SW480 (cell line): ENCODE data around the gene PIP.
"Not testable (repeated sequence)": the region's sequence is repeated elsewhere in the genome, so short reads cannot be mapped to it uniquely, and the experiment has no call there.

Experiments used
- DNase-seq: peaks from one replicate; pipeline ENCODE4 v3.0.0-alpha.2; 2016; ENCODE audit warnings: low spot score

Gene PIP

DNA sequence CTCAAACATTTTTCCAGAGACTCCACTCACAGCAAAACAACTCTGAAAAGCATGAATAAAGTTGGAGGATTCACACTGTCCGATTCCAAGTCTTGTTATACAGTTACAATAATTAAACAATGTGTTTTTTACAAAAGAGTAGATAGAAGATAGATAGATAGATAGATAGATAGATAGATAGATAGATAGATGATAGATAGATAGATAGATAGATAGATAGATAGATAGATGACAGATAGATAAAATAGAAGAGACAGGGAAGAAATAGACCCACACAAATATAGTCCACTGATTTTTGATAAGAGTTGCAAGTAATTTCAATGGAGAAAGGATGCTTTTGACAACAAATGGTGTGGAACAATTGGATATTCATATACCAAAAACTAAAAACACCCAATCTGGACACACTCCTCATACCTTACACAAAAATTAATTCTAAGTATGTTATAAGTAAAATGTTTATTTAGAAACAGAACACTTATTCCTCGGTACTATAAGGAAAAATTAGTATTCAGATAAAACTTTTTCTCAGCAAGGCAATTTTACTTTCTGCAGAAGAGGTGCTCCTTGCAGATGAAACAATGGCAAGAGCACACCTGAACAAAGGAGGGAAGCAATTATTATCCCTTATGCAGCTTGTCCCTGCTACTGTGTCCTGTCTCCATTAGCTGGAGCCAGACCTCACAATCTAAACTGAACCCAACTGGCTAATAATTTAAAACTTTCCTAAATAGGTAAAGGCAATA lies 45.7 kb downstream of the PIP start:
- no peak for DNase-seq

DNA sequence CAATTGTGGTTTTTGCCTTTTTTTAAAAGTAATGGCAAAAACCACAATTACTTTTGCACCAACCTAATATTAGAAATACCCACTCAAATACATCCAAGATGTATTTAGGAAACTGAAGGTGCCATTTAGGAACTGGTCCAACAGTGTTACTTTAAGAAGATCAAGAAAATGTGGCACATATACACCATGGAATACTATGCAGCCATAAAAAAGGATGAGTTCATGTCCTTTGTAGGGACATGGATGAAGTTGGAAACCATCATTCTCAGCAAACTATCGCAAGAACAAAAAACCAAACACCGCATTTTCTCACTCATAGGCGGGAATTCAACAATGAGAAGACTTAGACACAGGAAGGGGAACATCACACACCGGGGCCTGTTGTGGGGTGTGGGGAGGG lies 48.9 kb downstream of the PIP start:
- DNase-seq: not testable (repeated sequence)

GRCh38 chr7:143181349-143181748 lies 49.5 kb downstream of the PIP start:
- DNase-seq: no peak

GRCh38 chr7:143183024-143183423 lies 51.1 kb downstream of the PIP start, which contains the start of gene TAS2R39:
TAS2R39 (plus strand) TSS chr7:143183419; CDS start chr7:143183419, 0 bp downstream.
- no peak for DNase-seq

DNA sequence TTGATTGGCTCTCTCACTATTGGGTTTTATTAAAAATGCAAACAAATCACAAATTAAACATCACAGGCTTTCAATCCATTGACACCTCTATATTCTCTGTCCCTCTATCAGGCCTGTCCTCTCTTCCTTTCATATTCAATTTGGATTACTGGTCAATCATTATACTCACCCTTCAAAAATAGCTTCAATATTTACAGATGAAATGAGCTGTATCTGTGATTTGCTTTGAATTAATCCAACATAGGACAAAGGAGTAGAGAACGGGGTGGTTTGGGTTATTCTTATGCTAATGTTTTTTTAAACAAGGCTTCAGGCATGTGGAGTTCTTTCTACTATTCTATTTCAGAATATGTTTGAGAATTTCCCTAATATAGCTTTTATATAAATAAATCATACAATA lies 53.7 kb downstream of the PIP start:
- DNase-seq: no peak

GRCh38 chr7:143188994-143189393 lies 57.1 kb downstream of the PIP start:
- DNase-seq: no peak
